Measurements from ENCODE around the gene MRPS33.

DNA sequence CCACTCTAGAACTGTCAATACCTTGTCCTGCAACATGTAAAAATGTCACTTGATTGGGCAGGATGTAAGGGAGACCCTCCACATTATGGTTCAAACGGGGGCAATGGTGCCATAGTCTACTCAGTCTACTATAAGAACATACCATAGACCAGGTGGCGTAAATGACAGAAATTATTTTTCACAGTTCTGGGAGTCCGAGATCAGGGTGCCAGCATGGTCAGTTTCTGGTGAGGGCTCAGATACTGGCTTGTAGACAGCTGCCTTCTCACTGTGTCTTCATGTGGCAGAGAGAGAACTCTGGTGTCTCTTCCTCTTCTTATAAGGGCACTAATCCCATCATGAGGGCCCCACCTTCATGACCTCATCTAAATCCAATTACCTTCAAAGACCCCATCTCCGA lies 40.4 kb upstream of the MRPS33 start:
- TF ChIP-seq POLR2A (IDR thresholded peaks at IDR 0.05) = no peak
- TF ChIP-seq, protein P1, sequence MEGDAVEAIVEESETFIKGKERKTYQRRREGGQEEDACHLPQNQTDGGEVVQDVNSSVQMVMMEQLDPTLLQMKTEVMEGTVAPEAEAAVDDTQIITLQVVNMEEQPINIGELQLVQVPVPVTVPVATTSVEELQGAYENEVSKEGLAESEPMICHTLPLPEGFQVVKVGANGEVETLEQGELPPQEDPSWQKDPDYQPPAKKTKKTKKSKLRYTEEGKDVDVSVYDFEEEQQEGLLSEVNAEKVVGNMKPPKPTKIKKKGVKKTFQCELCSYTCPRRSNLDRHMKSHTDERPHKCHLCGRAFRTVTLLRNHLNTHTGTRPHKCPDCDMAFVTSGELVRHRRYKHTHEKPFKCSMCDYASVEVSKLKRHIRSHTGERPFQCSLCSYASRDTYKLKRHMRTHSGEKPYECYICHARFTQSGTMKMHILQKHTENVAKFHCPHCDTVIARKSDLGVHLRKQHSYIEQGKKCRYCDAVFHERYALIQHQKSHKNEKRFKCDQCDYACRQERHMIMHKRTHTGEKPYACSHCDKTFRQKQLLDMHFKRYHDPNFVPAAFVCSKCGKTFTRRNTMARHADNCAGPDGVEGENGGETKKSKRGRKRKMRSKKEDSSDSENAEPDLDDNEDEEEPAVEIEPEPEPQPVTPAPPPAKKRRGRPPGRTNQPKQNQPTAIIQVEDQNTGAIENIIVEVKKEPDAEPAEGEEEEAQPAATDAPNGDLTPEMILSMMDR (IDR thresholded peaks at IDR 0.05) = no peak
